ENCODE data around the gene PIEZO1. TPM values are rescaled to one million over a fixed set of nuclear protein-coding genes. Genes with fewer than 3 reads are reported as not detected.

Gene PIEZO1
- total and polyA plus RNA-seq, 8 donors: 16.3 to 255 (median 31.8) TPM

DNA sequence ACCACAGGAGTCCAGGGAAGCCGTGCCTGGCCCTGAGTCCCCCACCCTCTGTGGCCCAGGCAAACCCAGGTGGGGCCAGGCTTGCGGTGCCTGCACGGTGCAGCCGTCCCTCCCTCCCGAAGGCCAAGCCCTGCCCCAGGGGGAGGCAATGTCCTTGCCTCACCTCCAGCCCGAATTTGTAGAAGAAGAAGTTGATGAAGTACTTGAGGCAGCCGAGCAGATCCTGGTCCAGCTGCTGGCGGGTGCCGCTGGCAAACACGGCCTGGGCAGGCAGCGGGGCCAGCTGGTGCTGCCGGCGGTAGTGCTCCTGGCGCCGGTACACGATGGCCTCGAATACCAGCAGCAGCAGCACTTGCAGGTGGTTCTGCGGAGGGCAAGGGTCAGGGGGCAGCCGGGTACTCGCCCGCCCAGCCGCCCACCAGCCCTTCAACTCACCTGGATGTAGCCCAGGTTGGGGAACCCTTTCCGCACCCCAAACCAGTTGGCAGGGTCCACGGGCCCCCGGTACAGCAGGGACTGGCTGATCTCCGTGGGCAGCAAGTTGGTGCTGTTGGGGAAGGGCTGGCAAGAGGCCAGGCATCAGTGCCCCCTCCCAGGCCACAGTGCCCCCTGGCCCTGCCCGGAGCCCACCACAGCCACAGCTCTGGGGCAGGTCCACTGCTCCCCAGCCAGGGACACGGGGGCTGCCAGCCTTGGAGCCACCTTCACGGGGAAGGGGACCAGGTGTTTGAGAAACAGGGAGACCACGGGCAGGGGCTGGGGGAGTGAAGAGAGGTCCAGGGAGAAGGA, 52.7 kb downstream of the PIEZO1 start:
- FAIRE-seq (no peak), ATAC-seq (no peak)
- WGBS, 2 donors: 71 to 85% methylated on average over 28 to 30 of the region's 30 CpGs

GRCh38 chr16:88731699-88732098, 53.3 kb downstream of the PIEZO1 start:
- no peak for DNase-seq
- H3K36me3 ChIP-seq: peaks cover 0 to 8% (median 0%) of the 10 kb centered on the region in 3 donors
- H3K4me3 ChIP-seq: no peak overlapping the region
- H3K4me1 ChIP-seq: no peaks in the 10 kb centered on the region
- WGBS, 2 donors: 45 to 61% methylated on average over 14 to 15 of the region's 15 CpGs
- no peaks in the 10 kb centered on the region for H3K27me3 ChIP-seq
- H3K9me3 ChIP-seq: no peaks in the 10 kb centered on the region
- no peak for TF ChIP-seq CTCF (IDR thresholded peaks at IDR 0.05)
- FAIRE-seq: no peak
- no peak for ATAC-seq
- no peak overlapping the region for H3K27ac ChIP-seq
- intact Hi-C loops (cut with DNase I): loop anchor here in 1 of 3 donors (10.0 kb wide), 1 partner anchor 433 kb away; no protein-coding TSS in a partner anchor

More for the DNA sequence above, 52.7 kb downstream of the PIEZO1 start:
- Histone ChIP-seq H3K27ac (no peak overlapping the region), H3K27me3 (no peaks in the 10 kb centered on the region), H3K9me3 (no peaks in the 10 kb centered on the region), H3K4me3 (no peak overlapping the region), H3K36me3 (peaks cover 0 to 8% (median 0%) of the 10 kb centered on the region in 3 donors), H3K4me1 (no peaks in the 10 kb centered on the region)
- intact Hi-C loops (cut with DNase I): loop anchor here in 1 of 3 donors (10.0 kb wide), 1 partner anchor 432 kb away; no protein-coding TSS in a partner anchor
- TF ChIP-seq CTCF (IDR thresholded peaks at IDR 0.05): no peak
- no peak for DNase-seq

DNA sequence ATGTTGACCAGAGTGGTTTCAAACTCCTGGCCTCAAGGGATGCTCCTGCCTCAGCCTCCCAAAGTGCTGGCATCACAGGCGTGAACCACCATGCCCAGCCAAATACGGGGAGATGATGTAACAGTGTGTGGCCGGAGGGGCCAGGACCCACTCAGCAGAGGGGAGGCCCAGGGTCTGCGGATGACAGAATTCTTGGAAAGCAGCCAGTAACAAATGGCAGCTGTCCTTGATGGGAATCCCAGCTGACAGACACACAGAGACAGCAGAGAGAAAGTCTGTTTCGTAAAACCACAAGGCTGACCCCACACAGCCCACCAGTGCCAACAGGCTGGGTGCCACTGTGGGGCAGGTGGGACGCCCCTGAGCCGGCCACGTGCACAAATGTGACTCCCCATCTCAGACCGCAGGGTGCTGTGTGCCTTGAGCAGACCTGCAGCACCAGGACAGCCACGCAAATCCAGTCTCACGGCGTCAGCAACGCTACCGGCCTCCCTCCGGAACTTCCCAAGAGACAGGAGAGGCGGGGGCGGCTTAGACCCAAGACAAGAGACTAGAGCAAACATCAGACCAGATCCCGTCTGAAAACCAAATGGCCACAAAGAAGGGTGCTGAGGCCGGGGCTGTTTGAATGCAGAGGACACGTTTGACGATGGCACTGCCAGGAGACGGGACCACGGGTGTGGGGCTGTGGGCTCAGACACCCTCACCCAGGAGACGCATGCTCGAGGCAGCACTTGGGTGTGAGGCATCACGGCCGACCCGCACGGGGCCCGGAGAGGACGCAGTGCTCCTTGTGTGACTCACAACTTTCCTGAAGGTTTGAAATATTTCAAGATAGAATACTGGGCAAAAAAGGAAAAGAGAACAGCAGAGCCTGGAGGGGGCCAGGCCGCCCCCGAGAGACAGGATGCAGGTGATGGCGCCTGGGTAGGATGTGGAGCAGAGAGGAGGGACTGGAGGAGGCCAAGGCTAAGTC, 54.1 kb downstream of the PIEZO1 start:
- no peaks in the 10 kb centered on the region for H3K27me3 ChIP-seq
- peaks cover 0 to 8% (median 0%) of the 10 kb centered on the region in 3 donors for H3K36me3 ChIP-seq
- intact Hi-C loops (cut with DNase I): loop anchor here in 1 of 3 donors (10.0 kb wide), 1 partner anchor 434 kb away; no protein-coding TSS in a partner anchor
- no peak overlapping the region for H3K4me3 ChIP-seq
- WGBS, 2 donors: 65 to 84% methylated on average over 31 to 34 of the region's 34 CpGs
- no peaks in the 10 kb centered on the region for H3K9me3 ChIP-seq
- H3K4me1 ChIP-seq: no peaks in the 10 kb centered on the region
- TF ChIP-seq CTCF (IDR thresholded peaks at IDR 0.05): no peak
- no peak overlapping the region for H3K27ac ChIP-seq
- ATAC-seq (no peak), DNase-seq (no peak), FAIRE-seq (no peak)

GRCh38 chr16:88727871-88728270, 57.1 kb downstream of the PIEZO1 start:
- no peak overlapping the region for H3K4me3 ChIP-seq
- no peaks in the 10 kb centered on the region for H3K9me3 ChIP-seq
- no peak for TF ChIP-seq CTCF (IDR thresholded peaks at IDR 0.05)
- intact Hi-C loops (cut with DNase I): no loop called here
- H3K27ac ChIP-seq: no peak overlapping the region
- H3K4me1 ChIP-seq: no peaks in the 10 kb centered on the region
- H3K36me3 ChIP-seq: peaks cover 0 to 3% (median 0%) of the 10 kb centered on the region in 3 donors
- DNase-seq (no peak), ATAC-seq (peak in 1 of 4 donors; percentile 29), FAIRE-seq (no peak)
- WGBS, 2 donors: 61 to 71% methylated on average over 17 to 20 of the region's 20 CpGs
- H3K27me3 ChIP-seq: no peaks in the 10 kb centered on the region

Measured in pancreas (tissue), 10 donors.